K562 (cell line): ENCODE data around the gene CD4. TPM values are rescaled to one million over a fixed set of nuclear protein-coding genes. Genes with fewer than 3 reads are reported as not detected.
A peak's percentile ranks its signal among the peaks of the same experiment; 100 is the strongest.

ENCODE experiments used
- FOXM1 ChIP-seq, 2 experiments: fragments of 450-650 bp in 1 of 2; sonication (generic) in 1 of 2; formaldehyde crosslinking in 1 of 2; IDR thresholded peaks; 2 replicates each; pipeline versions ENCODE4 v1.6.1 to v1.9.0; 2017 to 2022; ENCODE audit warnings: low read depth in 2 of 2, mild to moderate bottlenecking in 2 of 2, missing genetic modification reagents in 1 of 2, moderate library complexity in 1 of 2
- GABPB2 ChIP-seq: fragments of 250-450 bp; sonication (Bioruptor Pico); conservative IDR thresholded peaks from 2 replicates; pipeline ENCODE4 v1.5.1; 2021; ENCODE audit warnings: mild to moderate bottlenecking
- HDAC3 ChIP-seq: fragments of 450-650 bp; IDR thresholded peaks from 2 replicates; pipeline ENCODE4 v1.6.1; 2018; ENCODE audit warnings: borderline replicate concordance, mild to moderate bottlenecking, moderate library complexity; ENCODE audit not compliant: partially characterized antibody
- KDM1A ChIP-seq, 2 experiments: fragments of 450-650 bp; IDR thresholded peaks; 2 replicates each; pipeline ENCODE4 v1.6.1; 2016; ENCODE audit warnings: mild to moderate bottlenecking in 2 of 2
- MAZ ChIP-seq, 2 experiments: fragments of 450-650 bp in 1 of 2; sonication (generic) in 1 of 2; formaldehyde crosslinking; IDR thresholded peaks in 1 of 2; conservative IDR thresholded peaks in 1 of 2; 2 replicates each; pipeline versions ENCODE4 v1.4.0 to v1.5.0; 2020; ENCODE audit warnings: mild to moderate bottlenecking in 1 of 2, missing genetic modification reagents in 1 of 2
- NCOA6 ChIP-seq: fragments of 450-650 bp; IDR thresholded peaks from 2 replicates; pipeline ENCODE4 v1.6.1; 2017; ENCODE audit warnings: mild to moderate bottlenecking
- NEUROD1 ChIP-seq: fragments of 150-350 bp; IDR thresholded peaks from 2 replicates; pipeline ENCODE4 v1.6.1; 2014; ENCODE audit warnings: borderline replicate concordance, low read length, low read depth; ENCODE audit not compliant: partially characterized antibody
- PCBP1 ChIP-seq: fragments of 200-400 bp; formaldehyde crosslinking; IDR thresholded peaks from 2 replicates; pipeline ENCODE4 v1.6.1; 2018; ENCODE audit warnings: mild to moderate bottlenecking, low read depth, low read length; ENCODE audit not compliant: poor library complexity, severe bottlenecking
- POLR2A ChIP-seq: fragments of 450-650 bp; conservative IDR thresholded peaks from 2 replicates; pipeline ENCODE4 v1.6.1; 2016
- POLR2B ChIP-seq: fragments of 450-650 bp; IDR thresholded peaks from 2 replicates; pipeline ENCODE4 v1.6.1; 2018; ENCODE audit warnings: low read depth; ENCODE audit not compliant: partially characterized antibody
- RCOR1 ChIP-seq, 2 experiments: IDR thresholded peaks; 2 replicates each; pipeline ENCODE4 v1.6.1; 2012; ENCODE audit warnings: low read depth in 2 of 2, low read length in 2 of 2, borderline replicate concordance in 1 of 2, improper control_type of control experiment in 1 of 2
- RFX5 ChIP-seq: IDR thresholded peaks from 2 replicates; pipeline ENCODE4 v1.6.1; 2011; ENCODE audit warnings: low read depth, mild to moderate bottlenecking, improper control_type of control experiment, low read length
- SMAD1 ChIP-seq: fragments of 150-350 bp; IDR thresholded peaks from 2 replicates; pipeline ENCODE4 v1.6.1; 2014; ENCODE audit warnings: low read length, low read depth; ENCODE audit not compliant: partially characterized antibody
- ZNF316 ChIP-seq: fragments of 450-650 bp; IDR thresholded peaks from 2 replicates; pipeline ENCODE4 v1.6.1; 2016
- ZNF445 ChIP-seq: fragments of 250-450 bp; sonication (Bioruptor Pico); IDR thresholded peaks from 2 replicates; pipeline ENCODE4 v1.4.0; 2020; ENCODE audit warnings: low read depth, mild to moderate bottlenecking, moderate library complexity
- ZNF589 ChIP-seq: fragments of 200-800 bp; sonication (Bioruptor generic); IDR thresholded peaks from 2 replicates; pipeline ENCODE4 v1.6.1; 2016; ENCODE audit warnings: low read depth, missing genetic modification characterization, missing compliant biosample characterization
- ZNF668 ChIP-seq: fragments of 250-450 bp; sonication (Bioruptor Pico); IDR thresholded peaks from 2 replicates; pipeline ENCODE4 v1.8.0; 2022; ENCODE audit warnings: mild to moderate bottlenecking, inconsistent platforms
- polyA plus RNA-seq, 8 experiments: library from polyadenylated mRNA; depleted of rRNA in 4 of 8; stranded (reverse) in 5 of 8; unstranded in 3 of 8; fragments of >200 nt; fragmentation: Nextera tagmentation in 2 of 8; fragmentation: Illumina TruSeq in 1 of 8; extraction: Ambion mirVana in 2 of 8; extraction: Trizol in 1 of 8; gene quantifications; 2 replicates each; pipeline versions ENCODE4 v1.2.1 to v1.2.3, GENCODE V29; 2011 to 2014; ENCODE audit warnings: inconsistent platforms in 1 of 8, missing spikeins in 1 of 8
- total RNA-seq, 7 experiments: library from RNA; depleted of rRNA in 6 of 7; stranded (reverse); fragments of >200 nt in 6 of 7; fragmentation: Illumina TruSeq in 2 of 7; extraction: Trizol in 2 of 7; gene quantifications; 2 replicates each; pipeline versions ENCODE4 v1.2.1 to v1.2.3, GENCODE V29; 2011 to 2021; ENCODE audit warnings: low replicate concordance in 1 of 7
- TF ChIP-seq, protein P1 (sequence below), 2 experiments: fragments of 450-650 bp; IDR thresholded peaks; 2 replicates each; pipeline ENCODE4 v1.6.1; 2016
- TF ChIP-seq, protein P2 (sequence below): sonication (generic); formaldehyde crosslinking; IDR thresholded peaks from 2 replicates; pipeline ENCODE4 v1.5.0; 2020; ENCODE audit warnings: missing genetic modification reagents
- TF ChIP-seq, protein P3 (sequence below): fragments of 450-650 bp; IDR thresholded peaks from 2 replicates; pipeline ENCODE4 v1.6.1; 2016; ENCODE audit warnings: mild to moderate bottlenecking
- TF ChIP-seq, protein P4 (sequence below): fragments of 450-650 bp; formaldehyde crosslinking; IDR thresholded peaks from 2 replicates; pipeline ENCODE4 v1.4.0; 2022; ENCODE audit warnings: mild to moderate bottlenecking, moderate library complexity

CD4 gene
- total and polyA plus RNA-seq, 9 of the 15 experiments (the other 6 are each of a cell fraction or from before 2014, with no cell fraction given) = 0.06 to 0.27 (median 0.09) TPM; not detected in 5

DNA sequence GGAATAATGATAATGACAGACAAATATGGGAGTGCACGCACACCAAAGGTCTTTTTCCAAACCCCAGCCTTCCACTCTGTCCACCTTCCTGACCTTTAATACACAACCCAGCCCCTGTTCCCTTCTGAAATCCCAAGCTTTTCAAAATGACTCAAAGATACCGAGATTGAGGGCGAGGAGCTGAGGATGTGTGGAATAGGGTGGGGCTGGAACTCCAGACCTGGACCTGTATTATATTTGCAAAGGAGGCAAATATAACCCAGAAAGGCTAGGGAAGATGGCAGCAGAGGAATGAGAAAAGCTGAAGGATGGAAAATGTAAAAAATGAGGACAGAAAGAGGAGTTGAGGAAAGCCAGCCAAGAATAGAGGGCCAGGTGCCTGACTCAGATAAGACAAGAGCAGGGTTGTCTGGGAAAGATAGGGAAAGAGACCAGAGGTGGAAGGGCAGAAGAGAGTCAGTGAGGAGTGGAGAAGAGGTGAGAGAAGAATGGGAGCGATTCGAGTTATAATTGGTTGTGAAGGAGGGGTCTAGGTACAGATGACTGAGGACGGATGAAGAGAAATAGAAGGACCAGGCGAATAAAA is 24.2 kb upstream of the CD4 start (continued):
- TF ChIP-seq, protein P1, sequence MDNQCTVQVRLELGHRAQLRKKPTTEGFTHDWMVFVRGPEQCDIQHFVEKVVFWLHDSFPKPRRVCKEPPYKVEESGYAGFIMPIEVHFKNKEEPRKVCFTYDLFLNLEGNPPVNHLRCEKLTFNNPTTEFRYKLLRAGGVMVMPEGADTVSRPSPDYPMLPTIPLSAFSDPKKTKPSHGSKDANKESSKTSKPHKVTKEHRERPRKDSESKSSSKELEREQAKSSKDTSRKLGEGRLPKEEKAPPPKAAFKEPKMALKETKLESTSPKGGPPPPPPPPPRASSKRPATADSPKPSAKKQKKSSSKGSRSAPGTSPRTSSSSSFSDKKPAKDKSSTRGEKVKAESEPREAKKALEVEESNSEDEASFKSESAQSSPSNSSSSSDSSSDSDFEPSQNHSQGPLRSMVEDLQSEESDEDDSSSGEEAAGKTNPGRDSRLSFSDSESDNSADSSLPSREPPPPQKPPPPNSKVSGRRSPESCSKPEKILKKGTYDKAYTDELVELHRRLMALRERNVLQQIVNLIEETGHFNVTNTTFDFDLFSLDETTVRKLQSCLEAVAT (IDR thresholded peaks at IDR 0.05) = peak; percentile 87 to 91
- TF ChIP-seq POLR2B = peak; percentile 56
- TF ChIP-seq ZNF316 = peak; percentile 22; the same call in 1 of the 2 replicates
- peak in 1 of 2 experiments; percentile 54; a peak in 1 of 4 replicates for TF ChIP-seq MAZ (CRISPR knock-in tag; conservative IDR thresholded peaks at IDR 0.05 in 1 of 2, IDR thresholded peaks at IDR 0.05 in 1 of 2)
- 0 out of 2 replicates have a peak, but pooled peaks have one; percentile 38 for TF ChIP-seq ZNF589
- TF ChIP-seq PCBP1 = no peak
- peak; percentile 55 for TF ChIP-seq SMAD1
- TF ChIP-seq, protein P2, sequence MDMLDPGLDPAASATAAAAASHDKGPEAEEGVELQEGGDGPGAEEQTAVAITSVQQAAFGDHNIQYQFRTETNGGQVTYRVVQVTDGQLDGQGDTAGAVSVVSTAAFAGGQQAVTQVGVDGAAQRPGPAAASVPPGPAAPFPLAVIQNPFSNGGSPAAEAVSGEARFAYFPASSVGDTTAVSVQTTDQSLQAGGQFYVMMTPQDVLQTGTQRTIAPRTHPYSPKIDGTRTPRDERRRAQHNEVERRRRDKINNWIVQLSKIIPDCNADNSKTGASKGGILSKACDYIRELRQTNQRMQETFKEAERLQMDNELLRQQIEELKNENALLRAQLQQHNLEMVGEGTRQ = no peak
- TF ChIP-seq RFX5 = no peak
- TF ChIP-seq ZNF445 (CRISPR knock-in tag) = no peak
- no peak for TF ChIP-seq ZNF668 (CRISPR knock-in tag)
- peak; percentile 84 for TF ChIP-seq HDAC3
- TF ChIP-seq KDM1A (IDR thresholded peaks at IDR 0.05) = peak; percentile 97 to 98
- TF ChIP-seq, protein P3, sequence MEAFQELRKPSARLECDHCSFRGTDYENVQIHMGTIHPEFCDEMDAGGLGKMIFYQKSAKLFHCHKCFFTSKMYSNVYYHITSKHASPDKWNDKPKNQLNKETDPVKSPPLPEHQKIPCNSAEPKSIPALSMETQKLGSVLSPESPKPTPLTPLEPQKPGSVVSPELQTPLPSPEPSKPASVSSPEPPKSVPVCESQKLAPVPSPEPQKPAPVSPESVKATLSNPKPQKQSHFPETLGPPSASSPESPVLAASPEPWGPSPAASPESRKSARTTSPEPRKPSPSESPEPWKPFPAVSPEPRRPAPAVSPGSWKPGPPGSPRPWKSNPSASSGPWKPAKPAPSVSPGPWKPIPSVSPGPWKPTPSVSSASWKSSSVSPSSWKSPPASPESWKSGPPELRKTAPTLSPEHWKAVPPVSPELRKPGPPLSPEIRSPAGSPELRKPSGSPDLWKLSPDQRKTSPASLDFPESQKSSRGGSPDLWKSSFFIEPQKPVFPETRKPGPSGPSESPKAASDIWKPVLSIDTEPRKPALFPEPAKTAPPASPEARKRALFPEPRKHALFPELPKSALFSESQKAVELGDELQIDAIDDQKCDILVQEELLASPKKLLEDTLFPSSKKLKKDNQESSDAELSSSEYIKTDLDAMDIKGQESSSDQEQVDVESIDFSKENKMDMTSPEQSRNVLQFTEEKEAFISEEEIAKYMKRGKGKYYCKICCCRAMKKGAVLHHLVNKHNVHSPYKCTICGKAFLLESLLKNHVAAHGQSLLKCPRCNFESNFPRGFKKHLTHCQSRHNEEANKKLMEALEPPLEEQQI = peak; percentile 94
- TF ChIP-seq NCOA6 = peak; percentile 45; the same call in 1 of the 2 replicates
- TF ChIP-seq FOXM1 (IDR thresholded peaks at IDR 0.05; ENCODE audit: low read depth) = peak; percentile 92
- no peak for TF ChIP-seq FOXM1 (CRISPR knock-in tag; IDR thresholded peaks at IDR 0.05; ENCODE audit: low read depth)
- TF ChIP-seq GABPB2 (CRISPR knock-in tag) = no peak
- TF ChIP-seq RCOR1 (IDR thresholded peaks at IDR 0.05; ENCODE audit: borderline replicate concordance in 1 of 2, low read depth in 2 of 2, low read length in 2 of 2) = peak; percentile 56 to 79; a peak in 2 of 4 replicates
- 0 out of 2 replicates have a peak, but pooled peaks have one; percentile 3 for TF ChIP-seq POLR2A
- TF ChIP-seq, protein P4, sequence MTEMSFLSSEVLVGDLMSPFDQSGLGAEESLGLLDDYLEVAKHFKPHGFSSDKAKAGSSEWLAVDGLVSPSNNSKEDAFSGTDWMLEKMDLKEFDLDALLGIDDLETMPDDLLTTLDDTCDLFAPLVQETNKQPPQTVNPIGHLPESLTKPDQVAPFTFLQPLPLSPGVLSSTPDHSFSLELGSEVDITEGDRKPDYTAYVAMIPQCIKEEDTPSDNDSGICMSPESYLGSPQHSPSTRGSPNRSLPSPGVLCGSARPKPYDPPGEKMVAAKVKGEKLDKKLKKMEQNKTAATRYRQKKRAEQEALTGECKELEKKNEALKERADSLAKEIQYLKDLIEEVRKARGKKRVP (CRISPR knock-in tag) = no peak
- TF ChIP-seq NEUROD1 = peak; percentile 50
